MCF 10A (cell line): ENCODE data around the gene CTTNBP2. TPM values are rescaled to one million over a fixed set of nuclear protein-coding genes. Genes with fewer than 3 reads are reported as not detected.

Source experiments
- BruUV-seq: library from RNA; stranded (reverse); fragments of 400-500 nt; replicated peaks from 2 replicates; lab custom pipeline; 2021; lab: Mats Ljungman, UMichigan
- CTCF ChIA-PET: fragments of 300-600 bp; sonication (Branson Sonifier 250); formaldehyde crosslinking; extraction: SDS; loops from one replicate; lab custom pipeline; 2021; ENCODE audit warnings: antibody characterized with exemption, inconsistent platforms; lab: Yijun Ruan, JAX
- POLR2A ChIA-PET: fragments of 300-600, 350-650 bp; sonication (Branson Sonifier 250); formaldehyde crosslinking; extraction: SDS; loops from one replicate; lab custom pipeline; 2020; ENCODE audit warnings: antibody characterized with exemption, inconsistent platforms; lab: Yijun Ruan, JAX
- DNase-seq: peaks from one replicate; pipeline ENCODE4 v3.0.0-alpha.2; 2018; ENCODE audit not compliant: unreplicated experiment
- H3K27ac Mint-ChIP-seq: one replicate; pipeline ENCODE4 v1.8.0; 2022; ENCODE audit warnings: mild to moderate bottlenecking, low read depth, mixed read lengths; ENCODE audit not compliant: unreplicated experiment
- H3K27me3 Mint-ChIP-seq: one replicate; pipeline ENCODE4 v1.8.0; 2022; ENCODE audit warnings: mixed read lengths; ENCODE audit not compliant: insufficient read depth, unreplicated experiment
- H3K36me3 Mint-ChIP-seq: one replicate; pipeline ENCODE4 v1.8.0; 2022; ENCODE audit warnings: mild to moderate bottlenecking, moderate library complexity, mixed read lengths; ENCODE audit not compliant: insufficient read depth, unreplicated experiment
- H3K4me1 Mint-ChIP-seq: one replicate; pipeline ENCODE4 v1.8.0; 2022; ENCODE audit warnings: mixed read lengths; ENCODE audit not compliant: insufficient read depth, unreplicated experiment
- H3K4me3 Mint-ChIP-seq: one replicate; pipeline ENCODE4 v1.8.0; 2022; ENCODE audit warnings: mild to moderate bottlenecking, moderate library complexity, mixed read lengths; ENCODE audit not compliant: unreplicated experiment
- H3K9me3 Mint-ChIP-seq: one replicate; pipeline ENCODE4 v1.8.0; 2022; ENCODE audit warnings: mixed read lengths; ENCODE audit not compliant: unreplicated experiment
- intact Hi-C: fragments of 100-400 bp; cut with micrococcal nuclease; formaldehyde crosslinking; loops from 2 replicates; pipeline ENCODE4 v1.14.1; 2022
- total RNA-seq: library from RNA; stranded (reverse); gene quantifications from 2 replicates; pipeline ENCODE4 v1.2.3, GENCODE V29; 2022
- TF ChIP-seq, protein P1 (sequence below): fragments of 200-600 bp; IDR thresholded peaks from one replicate; pipeline ENCODE4 v1.8.0; 2022; ENCODE audit warnings: antibody characterized with exemption, mild to moderate bottlenecking; ENCODE audit not compliant: unreplicated experiment

CTTNBP2 gene
- total RNA-seq, 1 experiment from 2014 or later = 0.98 TPM

DNA sequence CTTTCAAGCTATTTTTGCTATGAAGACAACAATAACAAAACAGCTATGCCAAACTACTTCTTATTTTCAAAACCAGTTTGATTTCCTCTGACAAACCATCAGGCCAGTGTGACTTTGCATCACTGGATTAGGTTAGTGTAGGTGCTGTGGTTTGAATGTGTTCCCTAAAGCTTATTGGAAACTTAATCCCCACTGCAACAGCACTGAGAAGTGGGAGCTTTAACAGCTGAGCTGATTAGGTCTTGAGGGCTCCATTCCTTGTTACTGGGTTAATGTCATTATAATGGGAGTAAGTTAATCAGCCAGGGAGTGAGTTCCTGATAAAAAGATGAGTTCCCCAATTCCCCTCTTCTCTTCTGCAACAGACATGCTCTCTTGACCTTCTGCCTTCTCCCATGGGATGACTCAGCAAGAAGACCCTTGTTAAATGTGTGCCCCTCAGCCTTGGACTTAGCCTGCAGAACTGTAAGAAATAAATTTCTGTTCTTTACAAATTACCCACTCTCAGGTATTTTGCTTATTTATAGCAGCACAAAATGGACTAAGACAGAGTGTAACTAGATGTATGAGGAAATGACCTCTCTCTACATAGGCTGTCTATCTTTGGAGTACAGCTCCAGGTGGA lies 186.8 kb downstream of the CTTNBP2 start:
- no peak for DNase-seq
- ChIA-PET CTCF (interaction anchor here (0.6 to 1.5 kb wide), 5 partner anchors 11 to 286 kb away, joined by 3 to 4 read pairs (median 4); no protein-coding TSS in a partner anchor), POLR2A (no interaction called here)
- BruUV-seq = no TSS peak
- H3K27me3 Mint-ChIP-seq = no peaks in the 10 kb centered on the region
- H3K4me1 Mint-ChIP-seq = no peaks in the 10 kb centered on the region
- no peaks in the 10 kb centered on the region for H3K36me3 Mint-ChIP-seq
- TF ChIP-seq, protein P1, sequence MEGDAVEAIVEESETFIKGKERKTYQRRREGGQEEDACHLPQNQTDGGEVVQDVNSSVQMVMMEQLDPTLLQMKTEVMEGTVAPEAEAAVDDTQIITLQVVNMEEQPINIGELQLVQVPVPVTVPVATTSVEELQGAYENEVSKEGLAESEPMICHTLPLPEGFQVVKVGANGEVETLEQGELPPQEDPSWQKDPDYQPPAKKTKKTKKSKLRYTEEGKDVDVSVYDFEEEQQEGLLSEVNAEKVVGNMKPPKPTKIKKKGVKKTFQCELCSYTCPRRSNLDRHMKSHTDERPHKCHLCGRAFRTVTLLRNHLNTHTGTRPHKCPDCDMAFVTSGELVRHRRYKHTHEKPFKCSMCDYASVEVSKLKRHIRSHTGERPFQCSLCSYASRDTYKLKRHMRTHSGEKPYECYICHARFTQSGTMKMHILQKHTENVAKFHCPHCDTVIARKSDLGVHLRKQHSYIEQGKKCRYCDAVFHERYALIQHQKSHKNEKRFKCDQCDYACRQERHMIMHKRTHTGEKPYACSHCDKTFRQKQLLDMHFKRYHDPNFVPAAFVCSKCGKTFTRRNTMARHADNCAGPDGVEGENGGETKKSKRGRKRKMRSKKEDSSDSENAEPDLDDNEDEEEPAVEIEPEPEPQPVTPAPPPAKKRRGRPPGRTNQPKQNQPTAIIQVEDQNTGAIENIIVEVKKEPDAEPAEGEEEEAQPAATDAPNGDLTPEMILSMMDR = no peak
- intact Hi-C loops = no loop called here
- H3K4me3 Mint-ChIP-seq = no peak overlapping the region
- H3K27ac Mint-ChIP-seq = no peak overlapping the region
- H3K9me3 Mint-ChIP-seq = no peaks in the 10 kb centered on the region

DNA sequence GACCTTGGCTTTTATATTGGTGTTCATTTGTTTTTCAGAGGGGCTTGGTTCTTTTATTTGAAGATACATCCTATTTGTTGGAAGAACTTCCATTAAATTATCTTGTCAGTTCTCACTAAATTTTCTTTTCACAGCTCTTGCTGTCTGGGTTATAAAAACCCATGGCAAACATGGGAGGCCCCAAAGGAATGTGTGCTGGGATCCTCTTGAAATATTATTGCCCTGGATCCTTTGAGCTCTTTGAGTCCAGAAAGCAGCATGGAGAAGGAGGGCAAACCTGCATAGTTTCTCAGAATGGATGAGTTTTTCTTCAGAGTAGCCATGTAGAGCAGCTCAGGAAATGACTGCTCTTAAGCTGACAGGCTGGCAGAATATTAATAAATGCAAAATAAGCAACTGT lies 187.4 kb downstream of the CTTNBP2 start:
- Mint-ChIP-seq H3K4me3 (no peak overlapping the region), H3K9me3 (no peaks in the 10 kb centered on the region), H3K36me3 (no peaks in the 10 kb centered on the region), H3K27ac (no peak overlapping the region), H3K27me3 (no peaks in the 10 kb centered on the region), H3K4me1 (no peaks in the 10 kb centered on the region)
- CTCF ChIA-PET = interaction anchor here (0.6 to 1.5 kb wide), 6 partner anchors 11 to 286 kb away, joined by 3 to 4 read pairs (median 4); no protein-coding TSS in a partner anchor
- no peak for DNase-seq
- POLR2A ChIA-PET = no interaction called here
- TF ChIP-seq, protein P1 = no peak
- BruUV-seq = no TSS peak
- intact Hi-C loops = no loop called here

- POLR2A ChIA-PET = no interaction called here
Observed at GRCh38 chr7:117683430-117684175, 189.6 kb downstream of the CTTNBP2 start.

More at GRCh38 chr7:117683430-117684175, 189.6 kb downstream of the CTTNBP2 start:
- no peaks in the 10 kb centered on the region for H3K36me3 Mint-ChIP-seq
- intact Hi-C loops = no loop called here
- H3K9me3 Mint-ChIP-seq = no peaks in the 10 kb centered on the region
- CTCF ChIA-PET = interaction anchor here (0.8 kb wide), 1 partner anchor 95 kb away, joined by 3 read pairs; no protein-coding TSS in a partner anchor
- no peak overlapping the region for H3K4me3 Mint-ChIP-seq
- no peaks in the 10 kb centered on the region for H3K4me1 Mint-ChIP-seq
- no peaks in the 10 kb centered on the region for H3K27me3 Mint-ChIP-seq
- H3K27ac Mint-ChIP-seq = no peak overlapping the region
- DNase-seq = no peak
- TF ChIP-seq, protein P1 = no peak
- no TSS peak for BruUV-seq
